HG02763 (cell line): ENCODE results near the gene CNST.
A peak's percentile ranks its signal among the peaks of the same experiment; 100 is the strongest.
"Not testable (repeated sequence)": the region's sequence is repeated elsewhere in the genome, so short reads cannot be mapped to it uniquely, and the experiment has no call there.

Experiments used
- ATAC-seq: cut with Tn5 transposase; IDR thresholded peaks from one replicate; pipeline ENCODE4 v1.9.1; 2021; ENCODE audit warnings: mild to moderate bottlenecking, moderate library complexity; ENCODE audit not compliant: unreplicated experiment

Gene CNST

GRCh38 chr1:246699095-246699735 is 133.0 kb downstream of the CNST start:
- ATAC-seq = peak; percentile 94

DNA sequence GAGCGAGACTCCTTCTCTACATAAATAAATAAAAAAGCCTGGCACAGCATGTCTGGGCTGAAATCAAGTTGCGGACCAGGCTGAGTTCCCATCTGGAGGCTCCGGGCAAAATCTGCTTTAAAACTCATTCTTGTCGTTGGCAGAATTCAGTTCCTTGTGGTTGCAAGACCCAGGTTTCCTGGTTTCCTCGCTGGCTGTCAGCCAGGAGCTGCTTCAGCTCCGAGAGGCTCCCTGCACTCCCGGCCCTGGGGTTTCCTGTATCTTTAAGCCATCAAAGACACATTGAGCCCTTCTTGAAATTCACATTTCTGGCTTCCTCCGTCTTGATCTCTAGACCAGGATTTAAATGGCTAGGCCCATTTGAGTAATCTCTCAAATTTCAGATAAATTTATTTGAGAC is 137.3 kb downstream of the CNST start:
- no peak for ATAC-seq

- no peak for ATAC-seq
Observed at GRCh38 chr1:246705368-246705767, 139.1 kb downstream of the CNST start.

DNA sequence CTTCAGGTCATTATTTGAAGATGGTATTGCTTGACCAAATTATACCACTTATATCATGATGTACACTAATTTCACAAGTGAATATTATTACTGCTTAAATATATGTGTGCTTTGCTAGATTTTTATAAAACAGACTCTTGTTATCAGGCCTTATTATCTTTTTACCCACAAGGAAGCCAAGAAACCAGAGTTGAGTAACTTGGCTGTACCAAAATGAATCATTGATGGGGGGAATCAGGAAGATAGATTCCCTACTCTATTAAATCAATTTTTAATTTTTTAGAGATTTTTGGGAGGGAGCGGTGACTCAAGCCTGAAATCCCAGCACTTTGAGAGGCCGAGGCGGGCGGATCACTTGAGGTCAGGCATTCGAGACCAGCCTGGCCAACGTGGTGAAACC is 141.9 kb downstream of the CNST start:
- no peak for ATAC-seq

DNA sequence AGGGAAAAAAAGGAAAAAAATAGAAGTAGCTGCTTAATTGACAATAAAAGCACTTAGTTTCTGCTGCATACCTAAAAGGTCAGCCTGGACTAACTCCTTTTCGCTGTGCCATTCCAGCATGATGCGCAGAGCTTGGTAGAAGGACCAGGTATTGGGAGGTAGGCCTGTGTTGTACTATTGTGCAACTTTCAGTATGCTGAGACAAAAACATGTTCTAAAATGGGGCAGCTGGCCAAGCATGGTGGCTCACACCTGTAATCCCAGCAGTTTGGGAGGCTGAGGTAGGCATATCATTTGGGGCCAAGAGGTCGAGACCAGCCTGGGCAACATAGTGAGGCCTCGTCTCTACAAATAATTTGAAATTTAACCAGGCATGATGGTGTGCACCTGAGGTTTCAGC is 142.9 kb downstream of the CNST start:
- ATAC-seq = no peak

- ATAC-seq = no peak
Observed at GRCh38 chr1:246709835-246710234, 143.6 kb downstream of the CNST start.

- no peak for ATAC-seq
Observed at GRCh38 chr1:246711548-246712003, 145.3 kb downstream of the CNST start.

GRCh38 chr1:246712428-246712827 is 146.2 kb downstream of the CNST start:
- ATAC-seq = not testable (repeated sequence)
